C4-2B (cell line): ENCODE results near the gene HTR3A.

Experiments used
- H3K27ac ChIP-seq: fragments of 450-650 bp; 2 replicates; pipeline ENCODE4 v1.5.1; 2017
- CTCF ChIP-seq: fragments of 450-650 bp; conservative IDR thresholded peaks from 2 replicates; pipeline ENCODE4 v1.5.1; 2017; ENCODE audit warnings: mild to moderate bottlenecking
- ZFX ChIP-seq: fragments of 450-650 bp; IDR thresholded peaks from 2 replicates; pipeline ENCODE4 v1.6.1; 2017

The HTR3A gene

GRCh38 chr11:114031967-114032320 lies 57.0 kb downstream of the HTR3A start:
- TF ChIP-seq CTCF: no peak
- no peak for TF ChIP-seq ZFX
- peak overlapping the region; percentile 82 for H3K27ac ChIP-seq

GRCh38 chr11:114033066-114033465 lies 58.2 kb downstream of the HTR3A start:
- H3K27ac ChIP-seq: peak overlapping the region; percentile 82
- no peak for TF ChIP-seq ZFX
- no peak for TF ChIP-seq CTCF

- TF ChIP-seq ZFX: no peak
- TF ChIP-seq CTCF: no peak
- H3K27ac ChIP-seq: peak overlapping the region; percentile 82
These were observed 58.7 kb downstream of the HTR3A start for GRCh38 chr11:114033572-114033971.

GRCh38 chr11:114034956-114035355 lies 60.0 kb downstream of the HTR3A start:
- H3K27ac ChIP-seq: peak overlapping the region; percentile 95
- no peak for TF ChIP-seq ZFX

GRCh38 chr11:114036147-114036811 lies 61.4 kb downstream of the HTR3A start:
- TF ChIP-seq CTCF (peak; percentile 99), ZFX (no peak)
- peak overlapping the region; percentile 95 for H3K27ac ChIP-seq

- H3K27ac ChIP-seq: peak overlapping the region; percentile 95
- TF ChIP-seq ZFX (no peak), CTCF (no peak)
These were observed 62.0 kb downstream of the HTR3A start for GRCh38 chr11:114036958-114037357.

- H3K27ac ChIP-seq: peak overlapping the region; percentile 90; the same call in 1 of the 2 replicates
- TF ChIP-seq CTCF (no peak), ZFX (no peak)
These were observed 64.6 kb downstream of the HTR3A start for GRCh38 chr11:114039551-114039950.
